H9 (cell line): ENCODE results near the gene XDH. TPM values are rescaled to one million over a fixed set of nuclear protein-coding genes. Genes with fewer than 3 reads are reported as not detected.
A peak's percentile ranks its signal among the peaks of the same experiment; 100 is the strongest.

Source experiments
- DNase-seq: peaks from one replicate; pipeline ENCODE4 v3.0.0-alpha.2; 2017
- H2AFZ ChIP-seq: one replicate; pipeline ENCODE4 v1.6.1; 2013; ENCODE audit warnings: mild to moderate bottlenecking, low read length, control low read depth, moderate library complexity
- H2AK5ac ChIP-seq: 2 replicates; pipeline ENCODE4 v1.6.1; 2013; ENCODE audit warnings: low read length, control low read depth, mixed read lengths; ENCODE audit not compliant: insufficient read length
- H2BK120ac ChIP-seq: one replicate; pipeline ENCODE4 v1.6.1; 2013; ENCODE audit warnings: low read depth, mild to moderate bottlenecking, low read length, control low read depth, inconsistent platforms; ENCODE audit not compliant: poor library complexity, severe bottlenecking
- H2BK12ac ChIP-seq: 2 replicates; pipeline ENCODE4 v1.6.1; 2013; ENCODE audit warnings: low read length, control low read depth, mixed read lengths, low read depth; ENCODE audit not compliant: insufficient read length
- H2BK15ac ChIP-seq: 2 replicates; pipeline ENCODE4 v1.6.1; 2013; ENCODE audit warnings: low read depth, low read length, control low read depth
- H2BK20ac ChIP-seq: one replicate; pipeline ENCODE4 v1.6.1; 2013; ENCODE audit warnings: low read depth, mild to moderate bottlenecking, low read length, control low read depth, inconsistent platforms; ENCODE audit not compliant: poor library complexity, severe bottlenecking
- H2BK5ac ChIP-seq: 2 replicates; pipeline ENCODE4 v1.6.1; 2013; ENCODE audit warnings: low read length, control low read depth, mixed read lengths; ENCODE audit not compliant: insufficient read length
- H3K14ac ChIP-seq: 2 replicates; pipeline ENCODE4 v1.6.1; 2013; ENCODE audit warnings: low read length, control low read depth; ENCODE audit not compliant: insufficient read depth
- H3K18ac ChIP-seq: 2 replicates; pipeline ENCODE4 v1.6.1; 2013; ENCODE audit warnings: low read depth, mild to moderate bottlenecking, mixed read lengths, low read length, control low read depth; ENCODE audit not compliant: insufficient read length
- H3K23ac ChIP-seq: 2 replicates; pipeline ENCODE4 v1.6.1; 2013; ENCODE audit warnings: low read length, control low read depth, mixed read lengths, low read depth; ENCODE audit not compliant: insufficient read length
- H3K23me2 ChIP-seq: 2 replicates; pipeline ENCODE4 v1.6.1; 2013; ENCODE audit warnings: low read depth, mild to moderate bottlenecking, mixed read lengths, low read length, control low read depth; ENCODE audit not compliant: insufficient read length, poor library complexity, severe bottlenecking
- H3K27ac ChIP-seq: 2 replicates; pipeline ENCODE4 v1.5.1; 2013; ENCODE audit warnings: low read length, control low read depth, mixed read lengths, low read depth; ENCODE audit not compliant: insufficient read length
- H3K27me3 ChIP-seq: 2 replicates; pipeline ENCODE4 v1.6.1; 2013; ENCODE audit warnings: low read length, control low read depth, inconsistent platforms; ENCODE audit not compliant: insufficient read depth
- H3K4ac ChIP-seq: 2 replicates; pipeline ENCODE4 v1.6.1; 2013; ENCODE audit warnings: low read depth, mild to moderate bottlenecking, control low read depth, inconsistent platforms, low read length, moderate library complexity
- H3K4me1 ChIP-seq: 2 replicates; pipeline ENCODE4 v1.6.1; 2013; ENCODE audit warnings: low read length, control low read depth, inconsistent platforms; ENCODE audit not compliant: insufficient read depth
- H3K4me2 ChIP-seq: 2 replicates; pipeline ENCODE4 v1.6.1; 2013; ENCODE audit warnings: low read length, control low read depth, mixed read lengths; ENCODE audit not compliant: insufficient read length, insufficient read depth
- H3K56ac ChIP-seq: 2 replicates; pipeline ENCODE4 v1.6.1; 2013; ENCODE audit warnings: low read depth, mild to moderate bottlenecking, mixed read lengths, low read length, control low read depth; ENCODE audit not compliant: insufficient read length
- H3K79me1 ChIP-seq: 2 replicates; pipeline ENCODE4 v1.6.1; 2013; ENCODE audit warnings: low read depth, mild to moderate bottlenecking, moderate library complexity, low read length, control low read depth, inconsistent platforms; ENCODE audit not compliant: insufficient read depth, poor library complexity, severe bottlenecking
- H3K79me2 ChIP-seq: 2 replicates; pipeline ENCODE4 v1.6.1; 2013; ENCODE audit warnings: low read length, control low read depth, inconsistent platforms; ENCODE audit not compliant: insufficient read depth
- H3K9ac ChIP-seq: 2 replicates; pipeline ENCODE4 v1.6.1; 2013; ENCODE audit warnings: low read length, control low read depth, mixed read lengths; ENCODE audit not compliant: insufficient read length; ENCODE audit errors: extremely low read depth
- H3K9me3 ChIP-seq: one replicate; pipeline ENCODE4 v1.6.1; 2013; ENCODE audit warnings: low read depth, low read length, inconsistent platforms; ENCODE audit not compliant: control insufficient read depth
- H3T11ph ChIP-seq: one replicate; pipeline ENCODE4 v1.6.1; 2013; ENCODE audit warnings: mild to moderate bottlenecking, low read length, control low read depth, inconsistent platforms
- H4K20me1 ChIP-seq: one replicate; pipeline ENCODE4 v1.6.1; 2013; ENCODE audit not compliant: control insufficient read depth, insufficient read length, insufficient read depth
- H4K5ac ChIP-seq: 2 replicates; pipeline ENCODE4 v1.6.1; 2013; ENCODE audit warnings: low read depth, mild to moderate bottlenecking, mixed read lengths, low read length, control low read depth; ENCODE audit not compliant: insufficient read length
- H4K8ac ChIP-seq: replicated peaks from 2 replicates; pipeline ENCODE4 v1.6.1; 2013; ENCODE audit warnings: low read length, control low read depth, mixed read lengths, low read depth; ENCODE audit not compliant: insufficient read length
- H4K91ac ChIP-seq: 2 replicates; pipeline ENCODE4 v1.6.1; 2013; ENCODE audit warnings: low read depth, mild to moderate bottlenecking, moderate library complexity, mixed read lengths, low read length, control low read depth; ENCODE audit not compliant: insufficient read length
- H3K27ac Mint-ChIP-seq, 3 experiments: 2 replicates in 2 of 3; 3 replicates in 1 of 3; pipeline ENCODE4 v1.8.0; 2020 to 2021; ENCODE audit warnings: mixed read lengths in 3 of 3, mild to moderate bottlenecking in 1 of 3, moderate library complexity in 1 of 3
- H3K27me3 Mint-ChIP-seq: 2 replicates; pipeline ENCODE4 v1.8.0; 2021; ENCODE audit warnings: low read depth, mild to moderate bottlenecking, moderate library complexity, mixed read lengths
- H3K36me3 Mint-ChIP-seq, 3 experiments: 2 replicates in 2 of 3; 3 replicates in 1 of 3; pipeline ENCODE4 v1.8.0; 2020 to 2021; ENCODE audit warnings: low read depth in 3 of 3, mixed read lengths in 3 of 3; ENCODE audit not compliant: insufficient read depth in 1 of 3
- H3K4me1 Mint-ChIP-seq, 2 experiments: 2 replicates each; pipeline ENCODE4 v1.8.0; 2020; ENCODE audit warnings: mixed read lengths in 2 of 2
- H3K4me3 Mint-ChIP-seq, 2 experiments: 2 replicates in 1 of 2; 3 replicates in 1 of 2; pipeline ENCODE4 v1.8.0; 2020 to 2021; ENCODE audit warnings: mild to moderate bottlenecking in 2 of 2, mixed read lengths in 2 of 2, moderate library complexity in 1 of 2
- H3K9me3 Mint-ChIP-seq, 2 experiments: 2 replicates in 1 of 2; 3 replicates in 1 of 2; pipeline ENCODE4 v1.8.0; 2020; ENCODE audit warnings: mild to moderate bottlenecking in 2 of 2, mixed read lengths in 2 of 2, moderate library complexity in 1 of 2
- CTCF ChIP-seq: fragments of 200-600 bp; sonication (generic); conservative IDR thresholded peaks from 3 replicates; pipeline ENCODE4 v1.8.0; 2021; ENCODE audit warnings: antibody characterized with exemption, mild to moderate bottlenecking
- WGBS: extraction: QIAGEN DNeasy Blood & Tissue Kit; methylation state at CpG from one replicate; pipeline ENCODE4 v1.1.7; 2013; ENCODE audit warnings: missing lambda C conversion rate, low lambda C conversion rate, mixed read lengths; ENCODE audit not compliant: insufficient read length; ENCODE audit errors: extremely low coverage; 5-methylcytosine and 5-hydroxymethylcytosine counted together
- long read RNA-seq: library from polyadenylated mRNA; unstranded; transcript quantifications from one replicate; pipeline ENCODE4 v2.0.0, GENCODE V29; 2020
- total RNA-seq: library from RNA; stranded (reverse); gene quantifications from 2 replicates; pipeline ENCODE4 v1.2.1, GENCODE V29; 2021

Gene XDH
- 1.4 and 1.6 TPM in 2 replicates for total RNA-seq
- long read RNA-seq, partial matches to known transcripts, result 0 of 2 reads
- long read RNA-seq, other reads (novel, unspliced or antisense), result 2 of 2 reads

GRCh38 chr2:31414601-31415241, at the start of gene XDH:
Gene XDH, minus strand, starts transcription at chr2:31414742. Its CDS starts 76 bp downstream, at chr2:31414666.
- Mint-ChIP-seq H3K4me1 (peaks cover 0 to 10% of the 10 kb centered on the region in 2 experiments; a peak in 2 of 4 replicates), H3K27me3 (no peaks in the 10 kb centered on the region), H3K36me3 (peaks cover 0 to under 1% (median 0%) of the 10 kb centered on the region in 3 experiments; a peak in 1 of 7 replicates), H3K9me3 (peaks cover 3 to 4% of the 10 kb centered on the region in 2 experiments; a peak in 2 of 5 replicates), H3K4me3 (no peak within 1 kb of the TSS), H3K27ac (peak within 1 kb of the TSS in 1 of 3 experiments; percentile 26; a peak in 2 of 7 replicates)
- no peak for DNase-seq
- no peak within 1 kb of the TSS for H4K8ac ChIP-seq
- no peak within 1 kb of the TSS for H3K4me2 ChIP-seq
- no peak within 1 kb of the TSS for H3K23ac ChIP-seq
- no peak within 1 kb of the TSS for H2BK20ac ChIP-seq
- H2AFZ ChIP-seq, result no peak within 1 kb of the TSS
- no peaks in the 10 kb centered on the region for H4K20me1 ChIP-seq
- no peaks in the 10 kb centered on the region for H3K27me3 ChIP-seq
- no peak within 1 kb of the TSS for H2BK12ac ChIP-seq
- H3K18ac ChIP-seq, result no peak within 1 kb of the TSS
- H2BK15ac ChIP-seq, result no peak within 1 kb of the TSS
- TF ChIP-seq CTCF, result no peak
- no peak within 1 kb of the TSS for H2BK120ac ChIP-seq
- no peaks in the 10 kb centered on the region for H3K4me1 ChIP-seq
- no peaks in the 10 kb centered on the region for H3K9me3 ChIP-seq
- H3K9ac ChIP-seq, result no peak within 1 kb of the TSS
- H4K5ac ChIP-seq, result no peak within 1 kb of the TSS
- no peak within 1 kb of the TSS for H2AK5ac ChIP-seq
- no peak within 1 kb of the TSS for H3K14ac ChIP-seq
- no peaks in the 10 kb centered on the region for H3K79me1 ChIP-seq
- H3K79me2 ChIP-seq, result no peaks in the 10 kb centered on the region
- H4K91ac ChIP-seq, result no peak within 1 kb of the TSS
- no peak within 1 kb of the TSS for H3T11ph ChIP-seq
- H3K4ac ChIP-seq, result no peak within 1 kb of the TSS
- H2BK5ac ChIP-seq, result no peak within 1 kb of the TSS
- H3K23me2 ChIP-seq, result no peaks in the 10 kb centered on the region
- no peak within 1 kb of the TSS for H3K27ac ChIP-seq
- no peak within 1 kb of the TSS for H3K56ac ChIP-seq
- WGBS, result no CpG with 5 or more reads among the region's 5 CpGs
